H1 (cell line): ENCODE results near the gene AMMECR1L.

Experiments
- CREB1 ChIP-seq: IDR thresholded peaks from 2 replicates; pipeline ENCODE4 v1.6.1; 2012; ENCODE audit warnings: inconsistent platforms
- EZH2 ChIP-seq: fragments of 200-600 bp; sonication (generic); IDR thresholded peaks from 2 replicates; pipeline ENCODE4 v1.7.1; 2012; ENCODE audit warnings: low read depth, mild to moderate bottlenecking, moderate library complexity, low read length, inconsistent platforms; ENCODE audit not compliant: severe bottlenecking
- FOSL1 ChIP-seq: IDR thresholded peaks from 2 replicates; pipeline ENCODE4 v1.6.1; 2011; ENCODE audit warnings: mild to moderate bottlenecking, low read depth, low read length, moderate library complexity; ENCODE audit not compliant: insufficient read depth
- JUND ChIP-seq: IDR thresholded peaks from 2 replicates; pipeline ENCODE4 v1.6.1; 2011; ENCODE audit warnings: mild to moderate bottlenecking, improper control_type of control experiment, low read length
- MAFK ChIP-seq: IDR thresholded peaks from 2 replicates; pipeline ENCODE4 v1.6.1; 2012; ENCODE audit warnings: low read depth, mild to moderate bottlenecking, improper control_type of control experiment, low read length
- NANOG ChIP-seq: IDR thresholded peaks from 2 replicates; pipeline ENCODE4 v1.6.1; 2011; ENCODE audit warnings: low read length, low read depth, mild to moderate bottlenecking, inconsistent platforms; ENCODE audit not compliant: insufficient read depth, poor library complexity, severe bottlenecking
- POLR2A ChIP-seq, 2 experiments: IDR thresholded peaks; 1 replicate in 1 of 2; 2 replicates in 1 of 2; pipeline ENCODE4 v1.6.1; 2011; ENCODE audit warnings: low read depth in 2 of 2, low read length in 2 of 2, mild to moderate bottlenecking in 2 of 2; ENCODE audit errors: control extremely low read depth in 1 of 2
- RFX5 ChIP-seq: IDR thresholded peaks from 2 replicates; pipeline ENCODE4 v1.6.1; 2011; ENCODE audit warnings: low read depth, low read length, improper control_type of control experiment, borderline replicate concordance
- TF ChIP-seq, protein P1 (sequence below), 3 experiments: IDR thresholded peaks; 1 replicate in 2 of 3; 2 replicates in 1 of 3; pipeline versions ENCODE4 v1.5.1 to v1.6.1; 2011; ENCODE audit warnings: low read length in 3 of 3, mild to moderate bottlenecking in 3 of 3, inconsistent platforms in 2 of 3, low read depth in 1 of 3, moderate library complexity in 1 of 3; ENCODE audit not compliant: insufficient read depth in 1 of 3; ENCODE audit errors: control extremely low read depth in 1 of 3

DNA sequence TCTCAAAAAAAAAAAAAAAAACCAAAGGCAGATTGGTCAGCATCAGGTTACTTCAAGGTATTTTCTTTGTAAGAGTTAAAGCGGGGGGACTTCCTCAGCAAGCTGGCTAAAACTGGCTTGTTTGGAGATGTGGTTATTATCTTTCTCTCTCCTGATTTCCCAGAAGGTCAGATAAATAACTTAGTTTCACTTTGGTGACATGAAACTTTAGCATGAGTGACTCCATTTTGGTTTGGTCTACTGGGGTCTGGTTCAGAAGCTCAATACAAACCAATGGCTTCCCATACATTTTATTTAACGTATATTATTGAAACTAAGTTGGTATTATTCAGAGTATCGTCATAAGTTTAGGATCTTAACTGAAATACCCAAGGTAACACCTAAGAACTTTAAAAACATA, 41.6 kb upstream of the AMMECR1L start:
- TF ChIP-seq JUND (no peak), NANOG (no peak), FOSL1 (no peak), POLR2A (IDR thresholded peaks at IDR 0.05; ENCODE audit: control extremely low read depth in 1 of 2, low read depth in 2 of 2, low read length in 2 of 2) (no peak), MAFK (no peak), CREB1 (no peak), EZH2 (no peak), RFX5 (no peak)
- TF ChIP-seq, protein P1, sequence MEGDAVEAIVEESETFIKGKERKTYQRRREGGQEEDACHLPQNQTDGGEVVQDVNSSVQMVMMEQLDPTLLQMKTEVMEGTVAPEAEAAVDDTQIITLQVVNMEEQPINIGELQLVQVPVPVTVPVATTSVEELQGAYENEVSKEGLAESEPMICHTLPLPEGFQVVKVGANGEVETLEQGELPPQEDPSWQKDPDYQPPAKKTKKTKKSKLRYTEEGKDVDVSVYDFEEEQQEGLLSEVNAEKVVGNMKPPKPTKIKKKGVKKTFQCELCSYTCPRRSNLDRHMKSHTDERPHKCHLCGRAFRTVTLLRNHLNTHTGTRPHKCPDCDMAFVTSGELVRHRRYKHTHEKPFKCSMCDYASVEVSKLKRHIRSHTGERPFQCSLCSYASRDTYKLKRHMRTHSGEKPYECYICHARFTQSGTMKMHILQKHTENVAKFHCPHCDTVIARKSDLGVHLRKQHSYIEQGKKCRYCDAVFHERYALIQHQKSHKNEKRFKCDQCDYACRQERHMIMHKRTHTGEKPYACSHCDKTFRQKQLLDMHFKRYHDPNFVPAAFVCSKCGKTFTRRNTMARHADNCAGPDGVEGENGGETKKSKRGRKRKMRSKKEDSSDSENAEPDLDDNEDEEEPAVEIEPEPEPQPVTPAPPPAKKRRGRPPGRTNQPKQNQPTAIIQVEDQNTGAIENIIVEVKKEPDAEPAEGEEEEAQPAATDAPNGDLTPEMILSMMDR (IDR thresholded peaks at IDR 0.05; ENCODE audit: control extremely low read depth in 1 of 3, insufficient read depth in 1 of 3, low read depth in 1 of 3, low read length in 3 of 3), result no peak
